ENCODE measurements around the gene MYO18B. TPM values are rescaled to one million over a fixed set of nuclear protein-coding genes. Genes with fewer than 3 reads are reported as not detected.

The MYO18B gene
- under 1 TPM; under 0.01 to 0.50 (median 0.13) TPM for total RNA-seq

DNA sequence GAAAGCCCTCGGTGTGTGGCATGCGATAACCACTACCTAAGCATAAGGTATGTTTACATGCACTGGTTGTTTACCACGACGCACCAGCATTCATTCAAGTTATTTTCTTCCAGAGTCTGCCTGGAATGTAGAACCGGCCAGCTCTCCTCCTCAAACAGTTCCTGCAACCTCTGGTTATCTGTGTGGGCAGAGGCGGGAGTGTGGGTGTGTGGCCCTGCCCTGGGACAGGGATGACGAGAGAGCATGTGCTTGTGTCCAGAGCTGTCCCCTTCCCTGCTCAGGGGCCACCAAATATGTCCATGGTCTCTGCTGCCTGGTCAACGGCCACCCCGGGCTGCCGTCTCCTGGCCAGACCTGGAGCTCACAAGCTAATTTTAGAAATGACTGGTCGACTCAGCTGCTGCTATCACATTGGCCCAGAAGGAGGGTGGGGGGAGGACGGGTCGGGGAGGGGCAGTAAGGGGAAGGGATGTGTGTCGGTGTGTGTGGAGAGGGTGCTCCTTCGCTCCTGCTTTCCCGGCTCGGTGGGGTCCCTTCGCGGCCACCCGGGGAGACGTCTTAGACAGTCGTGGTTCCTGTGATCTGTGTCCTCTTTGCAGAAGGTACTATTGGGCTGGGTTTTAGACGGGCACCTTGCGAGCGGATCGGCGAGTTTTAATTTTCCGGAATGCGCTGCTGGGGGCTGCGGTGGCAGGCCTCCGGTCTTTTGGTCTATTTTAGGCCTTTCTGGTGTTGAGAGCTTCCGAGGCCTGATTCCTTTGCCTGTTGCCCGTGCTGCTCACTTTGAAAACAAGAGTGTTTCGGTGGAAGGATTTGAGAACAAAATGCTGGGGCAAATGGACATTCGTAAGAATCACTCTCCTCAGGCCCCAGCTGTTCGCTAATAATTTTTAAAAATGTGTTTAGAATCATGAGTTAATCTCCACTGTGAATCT lies at the start of gene MYO18B:
Gene MYO18B, plus strand, starts transcription at position 497 of the 935 bp plus-strand sequence. CDS start 18,905 bp downstream, outside the sequence.
- Histone ChIP-seq H3K9me3 (no peaks in the 10 kb centered on the region), H3K4me1 (no peaks in the 10 kb centered on the region), H3K27ac (replicated peaks in 1 of 4) (no peak within 1 kb of the TSS), H3K27me3 (peaks cover 0 to 19% (median 0%) of the 10 kb centered on the region in 4 donors), H3K36me3 (no peaks in the 10 kb centered on the region), H3K4me3 (no peak within 1 kb of the TSS)
- TF ChIP-seq POLR2A (IDR thresholded peaks at IDR 0.05; ENCODE audit: low read depth) (peak; percentile 12), EP300 (IDR thresholded peaks at IDR 0.05) (no peak)
- WGBS, result 86% methylated on average over 32 of the region's 36 CpGs
- intact Hi-C loops (cut with DNase I), result no loop called here
- DNase-seq (ENCODE audit: extremely low spot score), result no peak

DNA sequence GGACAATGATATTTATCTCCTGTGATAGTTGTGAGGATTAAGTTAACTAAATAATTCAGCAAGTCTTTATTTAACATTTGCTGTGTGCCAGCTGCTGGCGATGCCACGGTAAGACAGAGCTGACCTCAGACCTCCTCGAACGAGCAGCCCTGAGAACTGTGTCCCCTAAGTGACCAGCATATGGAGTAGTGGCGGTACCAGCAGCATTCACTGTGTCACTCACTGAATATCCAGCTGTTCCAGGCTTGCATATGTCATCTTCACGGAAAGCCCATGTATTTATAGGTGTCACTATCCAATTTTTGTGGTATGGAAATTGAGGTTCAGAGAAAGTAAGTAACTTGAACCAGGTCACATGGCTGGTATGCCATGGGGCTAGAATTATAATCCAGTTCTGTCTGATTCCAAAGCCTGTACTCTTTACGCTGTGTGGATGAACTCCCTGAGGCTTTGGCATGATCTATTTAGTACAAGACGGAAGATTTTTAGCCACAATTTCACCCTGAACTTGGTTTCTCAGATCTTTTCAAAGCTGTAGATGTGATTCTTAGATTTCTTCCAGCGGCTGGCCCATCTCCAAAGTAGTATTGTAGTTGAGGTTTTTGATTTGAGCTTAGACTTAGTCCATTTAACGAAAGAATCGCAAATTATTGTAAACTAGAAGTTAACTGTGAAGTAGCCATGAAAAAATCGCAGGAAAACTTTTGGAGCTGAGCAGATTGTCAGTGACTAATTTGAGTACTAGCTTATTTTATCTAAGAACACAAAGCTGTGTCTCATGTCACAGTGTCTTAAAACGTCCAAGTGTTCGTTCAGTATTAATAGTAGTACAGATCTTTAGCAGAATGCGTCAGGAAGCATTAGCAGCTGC lies 49.4 kb upstream of the MYO18B start:
- intact Hi-C loops (cut with DNase I), result no loop called here
- Histone ChIP-seq H3K4me1 (no peaks in the 10 kb centered on the region), H3K36me3 (peaks cover 0 to 21% (median 11%) of the 10 kb centered on the region in 4 donors), H3K4me3 (no peak overlapping the region), H3K27ac (replicated peaks in 1 of 4) (no peak overlapping the region), H3K27me3 (no peaks in the 10 kb centered on the region), H3K9me3 (no peaks in the 10 kb centered on the region)
- 79% methylated on average over 12 of the region's 15 CpGs for WGBS
- TF ChIP-seq POLR2A (IDR thresholded peaks at IDR 0.05; ENCODE audit: low read depth) (no peak), EP300 (IDR thresholded peaks at IDR 0.05) (no peak)
- no peak for DNase-seq (ENCODE audit: extremely low spot score)

- TF ChIP-seq CTCF (IDR thresholded peaks at IDR 0.05) (no peak), POLR2AphosphoS5 (IDR thresholded peaks at IDR 0.05) (no peak), EP300 (IDR thresholded peaks at IDR 0.05) (no peak), POLR2A (IDR thresholded peaks at IDR 0.05; ENCODE audit: low read depth) (no peak)
- Histone ChIP-seq H3K36me3 (peaks cover 0 to 21% (median 10%) of the 10 kb centered on the region in 4 donors), H3K27ac (replicated peaks in 1 of 4) (no peak overlapping the region), H3K4me1 (no peaks in the 10 kb centered on the region), H3K9me3 (no peaks in the 10 kb centered on the region), H3K27me3 (no peaks in the 10 kb centered on the region), H3K4me3 (no peak overlapping the region)
- DNase-seq (ENCODE audit: extremely low spot score), result no peak
- WGBS, result 76% methylated on average over 4 of the region's 4 CpGs
- intact Hi-C loops (cut with DNase I), result no loop called here
Observed at GRCh38 chr22:25693268-25693565, 48.8 kb upstream of the MYO18B start.

- Histone ChIP-seq H3K4me3 (no peak overlapping the region), H3K27ac (replicated peaks in 1 of 4) (no peak overlapping the region), H3K9me3 (no peaks in the 10 kb centered on the region), H3K27me3 (no peaks in the 10 kb centered on the region), H3K4me1 (no peaks in the 10 kb centered on the region), H3K36me3 (peaks cover 0 to 21% (median 8%) of the 10 kb centered on the region in 4 donors)
- TF ChIP-seq EP300 (IDR thresholded peaks at IDR 0.05) (no peak), POLR2AphosphoS5 (IDR thresholded peaks at IDR 0.05) (no peak), CTCF (IDR thresholded peaks at IDR 0.05) (no peak), POLR2A (IDR thresholded peaks at IDR 0.05; ENCODE audit: low read depth) (no peak)
- no peak for DNase-seq (ENCODE audit: extremely low spot score)
- 93% methylated on average over 15 of the region's 16 CpGs for WGBS
- intact Hi-C loops (cut with DNase I), result no loop called here
Observed at GRCh38 chr22:25694196-25694907, 47.6 kb upstream of the MYO18B start.

DNA sequence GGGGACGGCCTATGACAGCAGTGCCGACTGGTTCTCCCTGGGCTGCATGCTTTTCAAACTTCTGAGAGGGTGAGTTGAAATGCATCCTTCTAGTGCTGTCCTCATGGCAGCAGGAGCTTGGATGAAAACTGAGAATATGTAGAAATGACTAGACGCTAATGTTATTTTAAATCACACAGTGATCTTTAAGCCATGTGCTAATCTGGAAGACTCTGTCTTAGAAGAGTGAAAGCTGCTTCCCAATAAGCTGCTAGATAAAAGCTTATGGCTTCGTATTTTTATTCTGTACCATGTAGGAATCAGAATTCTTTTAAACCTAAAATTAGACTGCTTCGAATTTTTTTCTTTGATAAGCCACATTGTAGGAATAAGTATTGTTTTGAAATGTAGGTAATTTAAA lies 46.8 kb upstream of the MYO18B start:
- intact Hi-C loops (cut with DNase I), result no loop called here
- no peak for DNase-seq (ENCODE audit: extremely low spot score)

More for the DNA sequence above, 46.8 kb upstream of the MYO18B start:
- TF ChIP-seq POLR2A (IDR thresholded peaks at IDR 0.05; ENCODE audit: low read depth) (no peak), POLR2AphosphoS5 (IDR thresholded peaks at IDR 0.05) (no peak)
- Histone ChIP-seq H3K27ac (replicated peaks in 1 of 4) (no peak overlapping the region), H3K36me3 (peaks cover 0 to 19% (median 7%) of the 10 kb centered on the region in 4 donors), H3K9me3 (no peaks in the 10 kb centered on the region), H3K4me3 (no peak overlapping the region), H3K4me1 (no peaks in the 10 kb centered on the region), H3K27me3 (no peaks in the 10 kb centered on the region)
- 92% methylated on average over 5 of the region's 5 CpGs for WGBS

Measured in esophagus muscularis mucosa (tissue), 4 donors.